Prostate gland (tissue), 2 donors: Measurements from ENCODE around the gene ADAMTS10.
A peak's percentile ranks its signal among the peaks of the same experiment; 100 is the strongest.

ENCODE experiments used
- POLR2A ChIP-seq: fragments of 450-650 bp; IDR thresholded peaks from one replicate; pipeline ENCODE4 v1.6.1; 2016; ENCODE audit warnings: antibody characterized with exemption, mild to moderate bottlenecking
- POLR2AphosphoS5 ChIP-seq: sonication (generic); formaldehyde crosslinking; IDR thresholded peaks from one replicate; pipeline ENCODE4 v1.6.1; 2017; ENCODE audit warnings: antibody characterized with exemption
- TF ChIP-seq, protein P1 (sequence below), 4 experiments: fragments of 200-600 bp in 2 of 4; fragments of 450-650 bp in 2 of 4; sonication (generic) in 2 of 4; IDR thresholded peaks; 1 replicate in 3 of 4; 2 replicates in 1 of 4; pipeline ENCODE4 v1.5.1; 2016 to 2019; ENCODE audit warnings: antibody characterized with exemption in 4 of 4, mild to moderate bottlenecking in 2 of 4, moderate library complexity in 2 of 4

DNA sequence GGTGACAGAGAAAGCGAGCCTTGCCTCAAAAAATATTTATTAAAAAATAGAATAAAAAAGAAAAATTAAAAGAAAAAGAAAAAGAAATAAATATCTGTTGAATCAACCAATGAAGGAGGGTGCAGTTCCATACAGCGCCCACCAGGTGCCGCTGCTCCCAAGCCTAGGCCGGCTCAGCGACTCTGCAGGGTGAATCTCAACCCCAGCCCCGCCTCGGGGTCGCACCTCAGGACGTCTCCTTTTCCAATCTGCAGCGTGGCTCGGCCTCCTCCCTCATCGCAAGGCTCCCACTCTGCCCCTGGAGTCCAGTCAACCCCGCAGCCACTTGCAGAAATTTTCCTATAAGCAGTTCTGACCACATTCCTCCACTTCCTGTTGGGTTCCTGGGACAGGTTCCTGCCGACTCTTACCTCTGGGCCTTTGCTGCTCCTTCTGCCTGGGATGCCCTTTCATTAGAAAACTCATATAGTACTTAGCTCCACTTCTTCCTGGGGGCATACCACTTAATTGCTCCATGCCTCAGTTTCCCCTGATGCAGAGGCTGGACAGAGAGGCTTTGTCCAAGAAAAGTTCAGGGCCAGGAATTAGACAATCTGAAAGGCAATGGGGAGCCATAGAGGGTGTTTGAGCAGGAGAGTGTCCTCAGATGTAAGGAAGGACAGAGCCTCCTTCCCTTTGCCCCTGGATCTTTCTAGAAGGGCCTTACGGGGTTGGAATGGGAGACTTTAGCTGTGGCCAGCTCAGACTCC is 44.2 kb upstream of the ADAMTS10 start:
- TF ChIP-seq, protein P1, sequence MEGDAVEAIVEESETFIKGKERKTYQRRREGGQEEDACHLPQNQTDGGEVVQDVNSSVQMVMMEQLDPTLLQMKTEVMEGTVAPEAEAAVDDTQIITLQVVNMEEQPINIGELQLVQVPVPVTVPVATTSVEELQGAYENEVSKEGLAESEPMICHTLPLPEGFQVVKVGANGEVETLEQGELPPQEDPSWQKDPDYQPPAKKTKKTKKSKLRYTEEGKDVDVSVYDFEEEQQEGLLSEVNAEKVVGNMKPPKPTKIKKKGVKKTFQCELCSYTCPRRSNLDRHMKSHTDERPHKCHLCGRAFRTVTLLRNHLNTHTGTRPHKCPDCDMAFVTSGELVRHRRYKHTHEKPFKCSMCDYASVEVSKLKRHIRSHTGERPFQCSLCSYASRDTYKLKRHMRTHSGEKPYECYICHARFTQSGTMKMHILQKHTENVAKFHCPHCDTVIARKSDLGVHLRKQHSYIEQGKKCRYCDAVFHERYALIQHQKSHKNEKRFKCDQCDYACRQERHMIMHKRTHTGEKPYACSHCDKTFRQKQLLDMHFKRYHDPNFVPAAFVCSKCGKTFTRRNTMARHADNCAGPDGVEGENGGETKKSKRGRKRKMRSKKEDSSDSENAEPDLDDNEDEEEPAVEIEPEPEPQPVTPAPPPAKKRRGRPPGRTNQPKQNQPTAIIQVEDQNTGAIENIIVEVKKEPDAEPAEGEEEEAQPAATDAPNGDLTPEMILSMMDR (IDR thresholded peaks at IDR 0.05): peak; percentile 86 to 96 (median 91)
- no peak for TF ChIP-seq POLR2A
- TF ChIP-seq POLR2AphosphoS5: no peak
